ENCODE results near the gene ZNF227.
"Not testable (repeated sequence)": the region's sequence is repeated elsewhere in the genome, so short reads cannot be mapped to it uniquely, and the experiment has no call there.

The ZNF227 gene

GRCh38 chr19:44212250-44212865 lies at the start of gene ZNF227:
ZNF227 (plus strand) TSS chr19:44212532; CDS start chr19:44217793, 5,261 bp downstream.
- peak; percentile 65 for DNase-seq (ENCODE audit: low read depth)

- DNase-seq (ENCODE audit: low read depth): no peak
Observed at GRCh38 chr19:44163789-44164188, 48.5 kb upstream of the ZNF227 start.

GRCh38 chr19:44164327-44164672 lies 48.0 kb upstream of the ZNF227 start:
- no peak for DNase-seq (ENCODE audit: low read depth)

GRCh38 chr19:44164673-44165512 lies 47.4 kb upstream of the ZNF227 start, which contains the start of gene ZNF226:
ZNF226 (plus strand) TSS chr19:44165100; CDS start chr19:44170081, 4,981 bp downstream.
- peak; percentile 70 for DNase-seq (ENCODE audit: low read depth)

- DNase-seq (ENCODE audit: low read depth): not testable (repeated sequence)
Observed at GRCh38 chr19:44170660-44171059, 41.7 kb upstream of the ZNF227 start.

- no peak for DNase-seq (ENCODE audit: low read depth)
Observed at GRCh38 chr19:44176590-44176989, 35.7 kb upstream of the ZNF227 start.

DNA sequence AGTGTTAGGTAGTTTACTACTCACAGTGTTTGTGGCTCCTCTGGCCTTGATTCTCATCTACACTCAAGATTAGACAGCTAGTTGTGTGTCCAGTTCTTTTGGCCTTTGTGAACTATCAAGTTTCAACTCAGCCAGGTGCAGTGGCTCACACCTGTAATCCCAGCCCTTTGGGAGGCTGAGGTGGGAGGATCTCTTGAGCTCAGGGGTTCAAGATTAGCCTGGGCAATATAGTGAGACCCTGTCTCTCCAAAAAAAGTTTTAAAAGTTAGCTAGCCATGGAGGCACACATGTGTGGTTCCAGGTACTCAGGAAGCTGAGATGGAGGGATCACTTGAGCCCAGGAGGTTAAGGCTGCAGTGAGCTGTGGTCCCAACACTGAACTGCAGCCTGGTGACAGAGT lies 31.4 kb upstream of the ZNF227 start:
- no peak for DNase-seq (ENCODE audit: low read depth)

DNA sequence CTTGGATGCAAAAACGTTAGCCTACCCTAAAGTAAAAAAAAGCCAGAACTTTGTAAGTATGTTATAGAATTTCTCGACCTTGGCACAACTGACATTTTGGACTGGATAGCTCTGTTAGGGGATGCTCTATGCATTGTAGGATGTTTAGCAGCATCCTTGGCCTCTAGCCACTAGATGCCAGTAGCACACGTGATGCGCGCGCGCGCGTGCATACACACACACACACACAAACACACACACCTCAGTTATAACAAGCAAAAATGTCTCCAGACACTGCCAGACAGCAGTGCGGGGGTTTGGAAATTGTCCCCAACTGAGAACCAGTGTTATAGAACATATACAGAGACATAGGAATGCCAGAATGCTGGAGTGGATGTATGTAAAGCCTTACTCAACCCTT lies 30.2 kb upstream of the ZNF227 start:
- no peak for DNase-seq (ENCODE audit: low read depth)

GRCh38 chr19:44190020-44190419 lies 22.3 kb upstream of the ZNF227 start:
- DNase-seq (ENCODE audit: low read depth): no peak

- DNase-seq (ENCODE audit: low read depth): no peak
Observed at GRCh38 chr19:44192127-44192526, 20.2 kb upstream of the ZNF227 start.

DNA sequence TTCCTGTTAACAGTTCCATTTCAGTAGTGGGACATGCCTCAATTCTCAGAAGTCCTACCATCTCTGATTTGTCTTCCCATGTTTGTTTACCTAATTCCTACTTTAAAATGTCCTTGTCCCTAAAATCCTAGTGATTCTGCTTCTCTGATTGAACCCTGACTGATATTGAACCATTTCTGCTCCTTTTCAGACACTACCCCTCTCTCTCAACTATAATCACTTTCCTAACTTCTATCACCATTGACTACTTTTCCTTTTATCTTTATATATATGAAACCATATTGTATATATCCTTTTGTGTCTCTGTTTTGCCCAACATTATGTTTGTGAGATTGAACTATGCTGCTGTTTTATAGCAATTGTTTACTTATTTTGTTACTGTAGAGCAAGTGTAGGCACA lies 15.6 kb upstream of the ZNF227 start:
- no peak for DNase-seq (ENCODE audit: low read depth)

- no peak for DNase-seq (ENCODE audit: low read depth)
Observed at GRCh38 chr19:44202470-44202869, 9.9 kb upstream of the ZNF227 start.

DNA sequence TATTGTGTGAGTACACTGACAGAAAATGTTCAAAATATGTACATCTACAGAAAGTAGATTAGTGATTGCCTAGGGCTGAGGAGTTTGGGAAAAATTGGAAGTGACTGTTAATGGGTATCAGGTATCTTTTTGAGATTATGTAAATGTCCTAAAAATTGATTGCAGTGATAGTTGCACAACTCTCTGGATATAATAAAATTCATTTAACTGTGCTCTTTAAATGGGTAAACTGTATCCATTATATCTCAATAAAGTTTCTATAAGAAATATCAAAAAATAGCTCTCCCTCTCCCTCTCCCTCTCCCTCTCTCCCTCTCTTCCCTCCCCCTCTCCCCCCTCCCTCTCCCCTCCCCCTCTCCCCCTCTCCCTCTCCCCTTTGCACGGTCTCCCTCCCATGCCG lies 9.4 kb upstream of the ZNF227 start:
- no peak for DNase-seq (ENCODE audit: low read depth)

DNA sequence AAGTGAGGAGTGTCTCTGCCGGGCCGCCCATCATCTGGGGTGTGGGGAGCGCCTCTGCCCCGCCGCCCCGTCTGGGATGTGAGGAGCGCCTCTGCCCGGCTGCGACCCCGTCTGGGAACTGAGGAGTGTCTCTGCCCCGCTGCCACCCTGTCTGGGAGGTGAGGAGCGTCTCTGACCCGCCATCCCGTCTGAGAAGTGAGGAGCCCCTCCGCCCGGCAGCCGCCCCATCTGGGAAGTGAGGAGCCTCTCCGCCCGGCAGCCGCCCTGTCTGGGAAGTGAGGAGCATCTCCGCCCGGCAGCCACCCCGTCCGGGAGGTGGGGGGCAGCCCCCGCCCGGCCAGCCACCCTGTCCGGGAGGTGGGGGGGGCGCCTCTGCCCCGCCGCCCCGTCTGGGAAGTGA lies 8.5 kb upstream of the ZNF227 start:
- not testable (repeated sequence) for DNase-seq (ENCODE audit: low read depth)

GRCh38 chr19:44204772-44205171 lies 7.6 kb upstream of the ZNF227 start:
- no peak for DNase-seq (ENCODE audit: low read depth)

- peak; percentile 64 for DNase-seq (ENCODE audit: low read depth)
Observed at GRCh38 chr19:44207126-44207803, 5.1 kb upstream of the ZNF227 start.

DNA sequence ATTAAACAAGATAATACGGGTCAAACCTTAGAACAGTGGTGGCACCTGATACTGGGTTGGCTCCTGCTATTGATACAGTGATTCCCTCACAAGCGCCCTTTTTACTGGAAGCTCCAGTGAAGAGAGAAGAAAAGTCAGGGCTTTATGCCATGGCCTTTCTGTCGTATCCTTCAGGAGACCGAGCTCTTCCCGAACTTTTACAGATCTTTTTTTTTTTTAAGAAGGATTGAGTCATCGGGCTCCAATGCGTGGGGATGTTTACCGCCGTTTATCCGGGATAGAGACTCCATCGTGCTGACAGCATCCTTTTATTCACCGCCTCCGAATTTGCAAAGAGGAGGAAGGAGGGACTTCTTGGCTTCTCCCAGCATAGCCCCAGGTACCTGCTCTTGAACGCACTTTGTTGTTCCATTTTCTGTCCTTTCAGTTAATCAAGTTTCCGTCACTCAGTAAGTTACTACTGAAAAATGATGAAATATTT lies 574 bp downstream of the ZNF227 start:
- no peak for DNase-seq (ENCODE audit: low read depth)

DNA sequence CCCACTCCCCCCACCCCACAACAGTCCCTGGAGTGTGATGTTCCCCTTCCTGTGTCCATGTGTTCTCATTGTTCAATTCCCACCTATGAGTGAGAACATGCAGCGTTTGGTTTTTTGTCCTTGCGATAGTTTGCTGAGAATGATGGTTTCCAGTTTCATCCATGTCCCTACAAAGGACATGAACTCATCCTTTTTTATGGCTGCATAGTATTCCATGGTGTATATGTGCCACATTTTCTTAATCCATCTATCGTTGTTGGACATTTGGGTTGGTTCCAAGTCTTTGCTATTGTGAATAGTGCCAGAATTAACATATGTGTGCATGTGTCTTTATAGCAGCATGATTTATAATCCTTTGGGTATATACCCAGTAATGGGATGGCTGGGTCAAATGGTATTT lies 7.6 kb downstream of the ZNF227 start:
- not testable (repeated sequence) for DNase-seq (ENCODE audit: low read depth)

DNA sequence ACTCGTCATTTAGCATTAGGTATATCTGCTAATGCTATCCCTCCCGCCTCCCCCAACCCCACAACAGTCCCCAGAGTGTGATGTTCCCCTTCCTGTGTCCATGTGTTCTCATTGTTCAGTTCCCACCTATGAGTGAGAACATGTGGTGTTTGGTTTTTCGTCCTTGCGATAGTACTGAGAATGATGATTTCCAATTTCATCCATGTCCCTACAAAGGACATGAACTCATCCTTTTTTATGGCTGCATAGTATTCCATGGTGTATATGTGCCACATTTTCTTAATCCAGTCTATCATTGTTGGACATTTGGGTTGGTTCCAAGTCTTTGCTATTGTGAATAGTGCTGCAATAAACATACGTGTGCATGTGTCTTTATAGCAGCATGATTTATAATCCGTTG lies 8.4 kb downstream of the ZNF227 start:
- not testable (repeated sequence) for DNase-seq (ENCODE audit: low read depth)

GRCh38 chr19:44221291-44221690 lies 9.0 kb downstream of the ZNF227 start:
- DNase-seq (ENCODE audit: low read depth): not testable (repeated sequence)

DNA sequence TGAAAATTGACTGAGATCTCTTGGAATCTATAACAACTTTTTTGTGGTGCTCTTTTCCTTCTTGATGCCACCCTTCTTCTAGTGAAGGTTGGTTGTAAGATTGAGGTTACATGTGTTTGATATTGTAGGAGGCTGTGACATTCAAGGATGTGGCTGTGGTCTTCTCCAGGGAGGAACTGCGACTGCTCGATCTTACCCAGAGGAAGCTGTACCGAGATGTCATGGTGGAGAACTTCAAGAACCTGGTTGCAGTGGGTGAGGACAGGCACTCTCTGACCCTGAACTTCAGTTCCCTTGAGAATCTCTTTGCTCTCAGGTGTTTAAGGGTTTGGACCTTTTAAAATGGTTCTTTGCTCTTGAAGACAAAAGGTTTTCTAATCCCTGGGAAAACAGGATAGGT lies 16.0 kb downstream of the ZNF227 start:
- DNase-seq (ENCODE audit: low read depth): no peak

DNA sequence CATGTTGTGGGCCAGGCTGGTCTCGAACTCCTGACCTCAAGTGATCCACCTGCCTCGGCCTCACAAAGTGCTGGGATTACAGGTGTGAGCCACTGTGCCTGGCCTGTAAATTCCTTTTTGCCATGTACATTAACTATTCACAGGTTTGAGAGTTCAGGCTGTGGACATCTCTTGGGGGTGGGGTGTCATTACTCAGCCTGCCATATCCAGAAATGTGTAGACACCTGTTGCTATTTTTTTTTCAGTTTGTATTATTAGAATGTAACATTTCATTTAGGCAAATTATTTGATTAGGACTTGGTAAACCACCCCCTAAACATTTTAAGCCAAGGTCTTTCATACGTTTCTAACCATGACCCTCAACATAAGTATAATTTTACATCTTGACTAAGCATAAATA lies 20.5 kb downstream of the ZNF227 start:
- no peak for DNase-seq (ENCODE audit: low read depth)

DNA sequence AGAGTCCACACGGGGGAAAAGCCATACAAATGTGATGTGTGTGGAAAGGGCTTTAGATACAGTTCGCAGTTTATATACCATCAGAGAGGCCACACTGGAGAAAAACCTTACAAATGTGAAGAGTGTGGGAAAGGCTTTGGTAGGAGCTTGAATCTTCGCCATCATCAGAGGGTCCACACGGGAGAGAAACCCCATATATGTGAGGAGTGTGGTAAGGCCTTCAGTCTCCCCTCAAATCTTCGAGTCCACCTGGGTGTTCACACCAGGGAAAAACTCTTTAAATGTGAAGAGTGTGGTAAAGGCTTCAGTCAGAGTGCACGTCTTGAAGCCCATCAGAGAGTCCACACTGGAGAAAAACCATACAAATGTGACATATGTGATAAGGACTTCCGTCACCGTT lies 24.1 kb downstream of the ZNF227 start:
- DNase-seq (ENCODE audit: low read depth): no peak
